CD4-positive, alpha-beta T cell treated with Interleukin-1 beta for 1 hour (primary cell): ENCODE results near the gene FXN.
"Not testable (repeated sequence)": the region's sequence is repeated elsewhere in the genome, so short reads cannot be mapped to it uniquely, and the experiment has no call there.

Experiments used
- DNase-seq, 2 donors: peaks; one replicate each; pipeline ENCODE4 v3.0.0-alpha.2; 2020 to 2022

The FXN gene

DNA sequence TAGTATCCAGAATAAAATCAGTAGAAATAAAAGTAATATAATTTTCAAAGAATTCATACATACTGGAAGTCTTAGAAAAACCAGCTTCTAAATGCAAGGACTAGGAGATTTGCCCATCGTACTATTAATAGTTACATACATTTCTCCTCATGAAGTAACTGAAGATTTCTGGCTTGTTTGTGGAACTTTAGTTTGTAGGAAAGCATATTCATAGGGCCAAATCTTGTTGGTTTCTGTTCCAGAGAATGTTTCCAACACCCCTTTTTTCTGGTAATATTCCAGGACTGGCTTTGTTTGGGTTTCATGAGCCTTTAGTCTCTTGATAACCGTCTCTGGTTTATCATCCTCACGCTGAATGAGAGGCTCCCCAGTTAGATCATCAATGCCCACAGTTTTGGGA is 72.2 kb downstream of the FXN start:
- no peak for DNase-seq

DNA sequence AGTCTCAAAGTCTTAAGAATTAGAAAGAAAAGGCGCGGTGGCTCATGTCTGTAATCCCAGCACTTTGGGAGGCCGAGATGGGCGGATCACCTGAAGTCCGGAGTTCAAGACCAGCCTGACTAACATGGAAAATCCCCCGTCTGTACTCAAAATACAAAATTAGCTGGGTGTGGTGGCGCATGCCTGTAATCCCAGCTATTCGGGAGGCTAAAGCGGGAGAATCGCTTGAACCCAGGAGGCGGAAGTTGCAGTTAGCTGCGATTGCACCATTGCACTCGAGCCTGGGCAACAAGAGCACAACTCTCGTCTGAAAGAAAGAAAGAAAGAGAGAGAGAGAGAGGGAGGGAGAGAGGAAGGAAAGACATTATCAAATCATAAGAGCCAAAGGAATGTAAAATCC is 73.2 kb downstream of the FXN start:
- not testable (repeated sequence) for DNase-seq

DNA sequence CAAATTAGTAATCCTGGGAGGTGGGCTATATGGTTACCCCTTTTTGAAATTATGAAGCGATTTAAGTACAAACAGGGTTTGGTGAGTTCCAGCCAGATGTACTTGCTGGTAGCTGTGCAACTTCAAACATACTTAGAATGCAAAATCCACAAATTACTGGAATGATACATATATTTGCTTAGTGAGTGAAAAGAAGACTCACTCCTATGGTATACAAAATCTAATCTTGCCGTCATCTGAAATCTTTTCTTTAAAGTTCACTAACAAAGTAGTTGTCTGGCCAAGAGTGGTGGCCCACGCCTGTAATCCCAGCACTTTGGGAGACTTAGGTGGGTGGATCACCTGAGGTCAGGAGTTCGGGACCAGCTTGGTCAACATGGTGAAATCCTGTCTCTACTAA is 73.6 kb downstream of the FXN start:
- DNase-seq = no peak

DNA sequence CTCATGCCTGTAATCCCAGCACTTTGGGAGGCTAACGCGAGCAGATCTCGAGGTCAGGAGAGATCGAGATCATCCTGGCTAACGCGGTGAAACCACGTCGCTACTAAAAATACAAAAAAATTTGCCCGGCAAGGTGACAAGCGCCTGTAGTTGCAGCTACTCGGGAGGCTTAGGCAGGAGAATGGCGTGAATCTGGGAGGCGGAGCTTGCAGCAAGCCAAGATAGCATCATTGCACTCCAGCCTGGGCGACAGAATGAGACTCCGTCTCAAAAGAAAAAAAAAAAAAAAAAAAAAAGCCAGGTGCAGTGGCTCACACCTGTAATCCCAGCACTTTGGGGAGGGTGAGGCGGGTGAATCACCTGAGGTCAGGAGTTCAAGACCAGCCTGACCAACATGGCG is 77.1 kb downstream of the FXN start:
- not testable (repeated sequence) for DNase-seq

DNA sequence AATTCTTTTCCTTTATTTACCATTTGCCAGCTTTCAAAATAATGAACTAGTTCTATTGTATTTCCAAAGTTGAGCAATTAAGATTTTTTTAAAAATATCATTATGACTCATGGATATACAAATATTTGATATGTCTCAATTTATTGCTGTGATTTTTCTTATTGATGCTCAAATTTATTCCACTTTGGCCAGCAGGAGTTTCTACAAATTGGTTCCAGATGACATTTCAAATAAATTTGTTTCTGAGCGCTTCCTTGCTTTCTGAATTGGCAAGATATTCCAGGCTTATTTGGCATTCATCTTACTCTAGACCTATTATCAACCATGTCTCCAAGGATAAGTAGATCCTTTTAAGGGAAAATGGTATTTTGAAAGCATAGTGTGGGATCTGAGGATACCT is 80.1 kb downstream of the FXN start:
- no peak for DNase-seq

DNA sequence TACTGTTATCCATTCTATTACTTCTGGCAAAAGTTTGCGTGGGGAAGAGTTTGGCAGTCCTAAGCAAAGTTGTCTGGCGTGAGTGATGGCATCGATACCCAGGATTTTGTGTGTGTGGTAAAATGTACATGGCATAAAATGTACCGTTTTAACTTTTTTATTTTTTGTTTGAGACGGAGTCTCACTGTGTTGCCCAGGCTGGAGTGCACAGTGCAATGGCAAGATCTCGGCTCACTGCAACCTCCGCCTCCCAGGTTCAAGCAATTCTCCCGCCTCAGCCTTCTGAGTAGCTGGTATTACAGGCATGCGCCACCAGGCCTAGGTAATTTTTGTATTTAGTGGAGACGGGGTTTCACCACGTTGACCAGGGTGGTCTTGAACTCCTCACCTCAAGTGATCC is 83.1 kb downstream of the FXN start:
- DNase-seq = no peak

GRCh38 chr9:69120380-69121154 is 85.0 kb downstream of the FXN start:
- DNase-seq = no peak

DNA sequence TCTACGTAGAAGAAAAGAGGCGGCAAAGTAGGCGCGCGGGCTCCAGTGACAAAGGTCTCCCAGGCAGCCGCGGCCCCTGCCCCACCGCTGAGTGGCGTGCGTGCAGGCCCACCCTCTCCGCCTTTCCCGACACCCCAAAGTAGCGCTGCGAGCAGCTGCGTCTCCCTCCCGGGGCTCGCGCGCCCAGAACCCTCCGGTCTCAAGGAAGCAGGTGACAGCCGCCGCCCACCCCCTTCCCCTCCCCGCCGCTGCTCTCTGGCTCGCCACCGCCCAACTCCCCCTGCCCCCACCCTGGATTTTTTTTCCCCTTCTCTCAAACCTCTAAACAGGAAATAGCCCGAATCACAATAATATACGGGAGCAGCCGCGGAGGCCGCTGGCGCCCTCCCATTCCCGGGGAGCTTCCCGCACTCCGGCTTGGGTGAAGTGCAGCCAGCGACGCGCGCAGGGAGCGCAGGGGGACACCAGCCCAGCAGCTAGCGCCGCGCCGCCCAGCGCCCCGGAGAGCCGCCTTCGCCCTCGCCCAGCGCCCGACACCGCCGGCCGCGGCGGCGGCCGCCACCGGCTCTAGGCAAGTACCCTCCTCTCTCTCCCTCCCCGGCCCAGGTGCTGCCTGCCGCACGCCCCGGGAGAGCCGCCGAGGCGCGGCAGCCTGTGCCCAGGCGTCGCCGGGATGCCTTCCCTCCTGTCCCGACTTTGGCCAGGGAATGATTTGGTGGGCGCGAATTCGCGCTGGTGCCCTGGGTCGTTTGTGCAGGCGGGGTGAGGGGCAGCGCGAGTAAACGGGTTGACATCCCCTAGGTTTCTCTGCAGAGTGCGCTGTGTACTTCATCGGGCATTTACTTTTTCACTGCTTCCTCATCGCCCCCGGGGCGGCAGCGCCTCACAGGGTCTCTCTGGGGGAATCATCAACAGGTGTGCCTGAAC is 85.9 kb downstream of the FXN start:
- peak; percentile 9 to 36 for DNase-seq

DNA sequence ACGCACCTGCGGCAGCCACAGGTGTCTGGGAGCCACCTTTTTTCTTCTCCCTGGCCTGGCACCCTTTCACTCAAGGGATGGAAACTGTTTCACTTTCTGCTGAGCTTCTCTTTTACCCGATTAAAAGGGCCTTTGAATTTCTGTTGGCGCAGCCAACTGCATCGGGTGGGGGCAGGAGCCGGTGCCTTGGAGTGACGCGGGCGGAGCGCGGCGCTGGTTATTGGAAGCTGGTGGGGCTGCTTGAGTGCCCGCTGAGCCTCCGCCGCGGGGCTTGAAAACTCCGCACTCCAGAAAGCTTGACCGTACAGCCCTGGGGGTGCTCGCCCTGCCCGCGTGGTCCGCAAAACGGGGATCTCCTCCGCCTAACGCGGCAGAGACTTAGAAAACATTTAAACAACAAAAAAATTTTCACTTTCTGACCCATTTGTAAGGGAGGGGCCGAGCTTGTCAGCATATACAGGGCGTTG is 86.6 kb downstream of the FXN start:
- DNase-seq = peak; percentile 37 to 38

GRCh38 chr9:69122549-69123141 is 87.1 kb downstream of the FXN start:
- no peak for DNase-seq

GRCh38 chr9:69130456-69131441 is 95.2 kb downstream of the FXN start:
- no peak for DNase-seq

GRCh38 chr9:69131682-69132081 is 96.1 kb downstream of the FXN start:
- no peak for DNase-seq

DNA sequence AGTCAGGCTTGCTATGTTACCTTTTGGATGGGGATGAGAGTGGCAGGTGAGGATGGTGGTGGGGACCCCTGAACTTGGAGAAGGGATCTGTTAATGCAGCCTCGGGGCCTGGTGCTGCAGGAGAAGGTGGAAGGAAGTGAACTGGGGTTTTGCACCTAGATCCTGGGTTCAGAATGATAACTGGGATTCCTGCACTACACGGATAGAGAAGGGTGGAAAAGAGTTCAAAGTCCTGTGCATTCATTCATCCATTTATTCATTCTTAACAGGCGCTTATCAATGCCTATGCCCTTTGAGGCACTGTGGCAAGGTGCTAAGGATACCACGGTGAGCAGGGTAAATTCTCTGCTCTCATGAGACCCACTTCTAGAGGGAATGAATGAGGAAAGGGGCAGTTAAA is 96.8 kb downstream of the FXN start:
- no peak for DNase-seq

- DNase-seq = no peak
These were observed 98.9 kb downstream of the FXN start for GRCh38 chr9:69134412-69134811.

- no peak for DNase-seq
These were observed 100.6 kb downstream of the FXN start for GRCh38 chr9:69136185-69136584.

- no peak for DNase-seq
These were observed 101.2 kb downstream of the FXN start for GRCh38 chr9:69136779-69137178.

DNA sequence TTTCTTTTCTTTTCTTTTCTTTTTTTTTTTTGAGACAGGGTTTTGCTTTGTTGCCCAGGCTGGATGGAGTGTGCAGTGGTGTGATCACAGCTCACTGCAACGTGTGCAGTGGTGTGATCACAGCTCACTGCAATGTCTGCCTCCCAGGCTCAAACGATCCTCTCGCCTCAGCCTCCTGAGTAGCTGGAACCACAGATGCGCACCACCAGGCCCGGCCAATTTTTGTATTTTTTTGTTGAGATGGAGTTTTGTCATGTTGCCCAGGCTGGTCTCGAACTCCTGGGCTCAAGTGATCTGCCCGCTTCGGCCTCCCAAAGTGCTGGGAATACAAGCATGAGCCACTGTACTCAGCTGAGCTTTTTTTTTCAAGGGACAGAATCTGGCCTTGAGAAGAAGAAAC is 101.8 kb downstream of the FXN start:
- no peak for DNase-seq

DNA sequence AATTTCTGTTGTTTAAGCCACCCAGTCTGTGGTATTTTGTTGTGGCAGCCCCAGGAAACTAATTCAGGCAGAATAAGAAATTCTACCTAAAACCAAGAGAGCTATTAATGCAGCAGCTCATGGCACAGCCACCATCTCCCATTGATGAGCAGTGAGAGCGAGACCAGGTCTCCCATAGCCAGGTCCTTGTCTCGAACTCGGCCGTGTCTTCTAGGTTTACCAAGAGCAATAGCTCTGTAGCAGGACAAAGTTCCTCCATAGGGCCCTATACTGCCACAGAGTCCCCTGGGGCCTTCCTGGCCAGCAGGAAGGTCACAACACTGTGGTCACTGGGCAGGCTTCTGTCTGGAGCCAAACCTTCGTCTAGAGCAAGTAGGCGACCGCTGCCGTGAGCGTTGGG is 104.0 kb downstream of the FXN start:
- no peak for DNase-seq

DNA sequence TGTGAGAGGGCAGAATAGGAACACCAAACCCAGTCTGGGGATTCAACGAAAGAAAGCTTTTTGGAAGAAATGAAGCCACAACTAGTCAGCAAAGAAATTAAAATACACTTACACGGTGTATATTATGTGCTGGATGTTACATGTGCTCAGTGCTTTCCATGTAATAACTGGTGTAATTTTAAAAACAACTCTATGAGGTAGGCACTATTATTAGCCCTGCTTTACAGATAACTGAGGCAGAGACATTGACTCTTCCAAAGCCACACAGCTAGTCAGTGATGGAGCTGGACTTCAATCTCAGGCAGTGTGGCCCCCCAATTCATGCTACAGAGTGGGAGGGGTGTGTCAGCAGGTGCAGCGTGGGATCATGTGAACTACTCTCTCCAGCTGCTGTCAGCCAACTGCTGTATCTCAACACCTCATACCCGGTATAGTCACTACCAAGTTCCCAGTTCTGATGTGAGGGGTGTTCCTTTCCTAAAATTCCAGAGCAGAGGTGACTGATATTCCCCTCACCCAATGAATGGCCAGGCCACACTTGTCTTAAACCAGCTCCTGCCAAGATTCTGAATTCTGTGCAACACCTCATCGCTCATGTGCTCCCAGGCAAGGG is 104.7 kb downstream of the FXN start:
- DNase-seq = no peak

DNA sequence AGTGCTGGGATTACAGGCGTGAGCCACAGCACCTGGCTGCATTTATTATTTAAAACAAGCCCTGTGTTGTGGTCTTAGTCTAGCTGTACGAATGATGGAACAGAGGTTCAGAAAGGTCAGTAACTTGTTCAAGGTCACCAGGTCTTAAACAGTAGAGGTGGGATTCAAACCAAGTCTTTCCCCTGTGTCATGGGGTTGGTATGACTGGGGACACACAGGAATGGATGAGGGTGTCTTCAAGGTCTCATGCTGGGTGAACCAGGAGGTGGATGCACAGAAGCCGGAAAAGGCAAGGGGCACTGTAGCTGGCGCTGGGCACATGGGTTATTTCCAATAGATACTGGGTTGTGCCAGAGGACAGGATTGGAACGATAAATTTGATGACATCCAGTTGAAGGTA is 106.3 kb downstream of the FXN start:
- no peak for DNase-seq

GRCh38 chr9:69143291-69143690 is 107.7 kb downstream of the FXN start:
- DNase-seq = no peak

GRCh38 chr9:69145144-69145715 is 109.7 kb downstream of the FXN start:
- no peak for DNase-seq
